NCI-H1092 (cell line): ENCODE results near the gene USP43.

Source experiments
- DNase-seq: peaks from one replicate; lab custom pipeline; 2025; lab: John Stamatoyannopoulos, UW

Gene USP43

DNA sequence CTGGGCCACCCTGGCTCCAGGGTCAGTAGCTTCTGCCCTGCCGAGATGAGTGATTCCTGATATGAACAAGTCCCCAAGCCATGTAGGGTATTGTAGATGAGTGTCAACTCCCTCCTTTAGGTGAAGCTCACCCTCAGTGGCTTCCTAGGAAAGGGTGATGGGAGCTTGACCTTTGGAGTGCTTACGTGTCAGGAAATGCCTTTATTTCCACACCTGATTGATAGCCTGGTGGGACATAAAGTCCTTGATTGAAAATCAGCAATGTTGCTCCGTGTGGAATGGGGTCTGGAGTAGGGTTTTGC lies 58.4 kb downstream of the USP43 start:
- DNase-seq: no peak

DNA sequence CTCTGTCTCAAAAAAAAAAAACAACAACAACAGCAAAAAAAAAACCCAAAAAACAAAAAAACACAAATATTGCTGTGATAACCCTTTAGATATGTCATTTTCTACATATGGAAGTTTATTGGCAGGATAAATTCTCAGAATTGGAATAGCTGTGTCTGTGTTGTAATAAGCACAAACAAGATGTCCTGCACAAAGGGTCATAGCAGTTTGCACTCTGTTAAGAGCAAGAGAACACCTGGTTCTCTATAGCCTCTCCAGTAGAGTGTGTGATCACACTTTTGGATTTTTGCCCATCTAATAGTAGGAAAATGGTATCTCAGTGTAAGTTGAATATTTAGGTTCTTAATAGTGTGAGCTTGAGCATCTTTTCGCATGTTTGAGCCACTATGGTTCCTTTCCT lies 60.4 kb downstream of the USP43 start:
- DNase-seq: no peak

DNA sequence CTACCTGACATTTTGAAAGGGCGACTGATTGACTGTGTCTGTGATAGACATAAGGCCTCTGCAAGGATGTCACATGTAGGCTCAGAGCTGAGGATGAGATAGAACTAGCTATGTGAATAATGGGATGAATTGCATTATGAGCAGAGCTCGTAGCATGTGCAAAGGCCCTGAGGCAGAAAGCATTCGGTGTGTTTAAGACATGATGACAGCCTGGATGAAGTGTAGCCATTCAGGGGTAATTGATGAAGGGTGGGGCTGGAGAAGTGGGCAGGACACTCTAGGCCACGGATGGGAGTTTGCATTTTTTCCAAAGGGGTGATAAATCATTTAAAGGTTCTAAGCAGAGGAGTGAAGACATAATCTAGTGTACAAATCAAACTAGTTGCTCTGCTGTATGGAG lies 62.6 kb downstream of the USP43 start:
- DNase-seq: no peak

DNA sequence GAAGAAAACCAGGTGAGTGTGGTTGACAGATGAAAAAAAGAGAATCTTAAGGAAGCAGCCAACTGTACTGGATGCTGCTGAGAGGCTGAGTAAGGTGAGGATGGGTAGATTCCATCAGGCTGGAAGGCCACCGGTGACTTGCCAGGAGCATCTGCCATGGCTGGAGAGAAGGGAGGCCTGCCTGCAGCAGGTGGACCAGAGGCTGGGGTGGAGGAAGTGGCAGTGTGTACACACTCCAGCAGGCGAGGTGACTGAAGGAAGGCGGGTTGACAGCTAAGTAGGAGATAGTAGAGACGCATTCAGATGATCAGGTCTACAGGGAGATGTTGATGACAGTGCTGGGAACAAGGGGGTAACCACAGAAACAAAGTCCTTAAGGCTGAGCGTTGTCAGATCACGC lies 69.5 kb downstream of the USP43 start:
- DNase-seq: no peak

DNA sequence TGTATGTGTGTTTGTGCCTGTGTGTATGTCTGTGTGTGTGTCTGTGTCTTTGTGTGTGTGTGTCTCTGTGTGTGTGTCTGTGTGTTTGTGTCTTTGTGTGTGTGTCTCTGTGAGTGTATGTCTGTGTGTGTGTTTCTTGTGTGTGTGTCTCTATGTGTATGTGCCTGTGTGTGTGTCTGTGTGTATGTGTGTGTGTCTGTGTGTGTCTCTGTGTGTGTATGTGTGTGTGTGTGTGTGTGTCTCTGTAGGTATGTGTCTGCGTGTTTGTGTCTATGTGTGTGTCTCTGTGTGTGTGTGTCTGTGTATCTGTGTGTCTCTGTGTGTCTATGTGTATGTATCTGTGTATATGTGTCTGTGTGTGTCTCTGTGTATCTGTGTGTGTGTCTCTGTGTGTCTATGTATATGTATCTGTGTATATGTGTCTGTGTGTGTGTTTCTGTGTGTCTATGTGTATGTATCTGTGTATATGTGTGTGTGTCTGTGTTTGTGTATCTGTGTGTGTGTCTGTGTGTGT lies 70.2 kb downstream of the USP43 start:
- no peak for DNase-seq

DNA sequence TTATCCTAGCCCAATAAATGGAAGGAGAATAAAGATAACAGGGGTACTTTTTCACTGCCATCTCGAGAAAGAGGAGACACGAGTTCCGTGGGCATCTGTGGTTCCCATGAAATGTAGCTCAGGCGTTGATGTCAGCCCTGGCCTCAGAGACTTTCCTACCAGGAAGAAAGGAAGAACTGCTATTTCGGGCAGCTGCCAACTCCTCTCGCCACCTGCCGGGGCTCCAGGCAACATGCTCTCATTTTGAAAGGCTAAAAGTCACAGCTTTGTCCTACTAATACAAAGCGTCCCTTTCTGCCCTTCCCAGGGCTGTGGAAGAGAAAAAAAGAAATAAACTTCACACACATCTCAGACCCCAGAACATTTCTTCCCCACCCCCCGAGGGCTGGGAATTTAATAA lies 80.3 kb downstream of the USP43 start:
- DNase-seq: no peak

DNA sequence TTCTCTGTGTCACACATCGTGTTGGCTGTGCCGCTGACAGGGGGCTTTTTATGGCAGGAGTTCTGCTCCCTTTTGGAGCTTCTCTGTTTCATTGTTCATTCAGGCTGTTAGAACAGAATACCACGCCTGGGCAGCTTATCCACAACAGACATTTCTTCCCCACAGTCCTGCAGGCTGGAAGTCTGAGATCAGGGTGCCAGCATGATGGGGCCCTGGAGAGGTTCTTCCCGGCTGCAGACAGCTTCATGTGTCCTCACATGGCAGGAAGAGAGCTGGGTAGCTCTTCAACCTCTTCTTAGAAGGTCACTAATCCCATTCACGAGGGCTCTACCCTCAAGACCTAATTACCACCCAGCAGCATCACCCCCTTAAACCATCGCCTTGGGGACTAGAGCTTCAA lies 81.0 kb downstream of the USP43 start:
- no peak for DNase-seq

DNA sequence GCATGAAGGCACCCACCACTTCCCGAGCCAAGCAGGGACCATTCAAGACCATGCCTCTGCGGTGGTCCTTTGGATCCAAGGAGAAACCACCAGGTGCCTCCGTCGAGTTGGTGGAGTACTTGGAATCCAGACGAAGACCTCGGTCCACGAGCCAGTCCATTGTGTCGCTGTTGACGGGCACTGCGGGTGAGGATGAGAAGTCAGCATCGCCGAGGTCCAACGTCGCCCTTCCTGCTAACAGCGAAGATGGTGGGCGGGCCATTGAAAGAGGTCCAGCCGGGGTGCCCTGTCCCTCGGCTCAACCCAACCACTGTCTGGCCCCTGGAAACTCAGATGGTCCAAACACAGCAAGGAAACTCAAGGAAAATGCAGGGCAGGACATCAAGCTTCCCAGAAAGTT lies 82.7 kb downstream of the USP43 start:
- DNase-seq: no peak

DNA sequence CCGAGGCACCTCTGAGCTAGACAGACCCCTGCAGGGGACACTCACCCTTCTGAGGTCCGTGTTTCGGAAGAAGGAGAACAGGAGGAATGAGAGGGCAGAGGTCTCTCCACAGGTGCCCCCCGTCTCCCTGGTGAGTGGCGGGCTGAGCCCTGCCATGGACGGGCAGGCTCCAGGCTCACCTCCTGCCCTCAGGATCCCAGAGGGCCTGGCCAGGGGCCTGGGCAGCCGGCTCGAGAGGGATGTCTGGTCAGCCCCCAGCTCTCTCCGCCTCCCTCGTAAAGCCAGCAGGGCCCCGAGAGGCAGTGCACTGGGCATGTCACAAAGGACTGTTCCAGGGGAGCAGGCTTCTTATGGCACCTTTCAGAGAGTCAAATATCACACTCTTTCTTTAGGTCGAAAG lies 83.2 kb downstream of the USP43 start:
- no peak for DNase-seq

DNA sequence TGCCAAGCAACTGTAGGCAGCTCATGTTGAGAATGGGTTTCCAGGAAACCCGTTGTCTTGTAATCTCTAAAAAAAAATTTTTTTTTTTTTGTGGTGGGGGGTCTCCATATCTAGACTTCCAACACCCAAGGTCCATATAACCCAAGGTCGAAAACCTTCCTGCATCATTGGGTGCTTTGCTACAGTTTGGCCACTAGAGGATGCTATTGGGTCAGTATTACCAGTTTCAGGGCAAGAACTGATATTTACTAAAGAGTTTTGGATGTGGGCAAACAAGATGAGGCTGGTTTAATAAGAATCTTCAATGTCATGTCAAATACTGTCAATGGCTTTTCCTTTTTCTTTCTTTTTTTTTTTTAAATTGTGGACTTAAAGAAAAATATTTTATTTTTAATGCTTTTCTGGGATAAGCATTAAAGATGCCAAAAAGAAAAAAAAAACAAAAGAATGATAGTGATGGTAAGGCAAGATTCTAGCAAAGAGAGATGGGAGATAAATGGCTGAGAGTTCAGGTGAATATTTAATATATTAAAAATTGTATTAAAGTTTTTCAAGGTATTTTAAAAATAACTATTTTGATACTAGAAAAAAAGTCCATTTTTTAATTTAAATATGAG lies 83.8 kb downstream of the USP43 start:
- DNase-seq: no peak

DNA sequence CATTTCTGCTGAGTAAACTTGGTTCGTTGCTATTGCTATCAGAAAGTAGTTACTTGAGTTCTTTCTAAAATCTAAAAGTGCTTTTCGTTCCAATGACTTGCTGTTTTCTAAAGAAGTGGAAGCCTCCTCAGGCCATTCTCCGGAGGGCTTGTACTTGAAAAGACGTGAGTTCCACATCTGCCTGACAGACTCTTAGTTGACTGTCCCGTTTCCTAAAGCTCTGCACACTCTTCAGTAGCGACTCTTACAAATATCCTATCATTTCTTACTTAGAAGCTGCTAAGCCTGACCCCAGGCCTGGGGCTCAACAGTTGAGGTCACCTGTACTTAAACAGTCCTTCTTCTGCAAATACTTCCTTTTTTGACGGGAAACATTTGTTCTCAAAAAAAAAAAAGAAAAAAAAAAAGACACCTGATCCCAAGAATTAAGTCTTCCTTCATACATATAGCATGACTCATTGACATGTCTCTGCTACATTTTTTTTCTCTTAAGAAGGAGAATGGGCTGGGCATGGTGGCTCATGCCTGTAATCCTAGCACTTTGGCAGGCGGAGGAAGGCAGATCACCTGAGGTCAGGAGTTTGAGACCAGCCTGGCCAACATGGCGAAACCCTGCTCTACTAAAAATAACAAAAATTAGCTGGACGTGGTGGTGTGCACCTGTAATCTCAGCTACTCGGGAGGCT lies 84.6 kb downstream of the USP43 start:
- no peak for DNase-seq

DNA sequence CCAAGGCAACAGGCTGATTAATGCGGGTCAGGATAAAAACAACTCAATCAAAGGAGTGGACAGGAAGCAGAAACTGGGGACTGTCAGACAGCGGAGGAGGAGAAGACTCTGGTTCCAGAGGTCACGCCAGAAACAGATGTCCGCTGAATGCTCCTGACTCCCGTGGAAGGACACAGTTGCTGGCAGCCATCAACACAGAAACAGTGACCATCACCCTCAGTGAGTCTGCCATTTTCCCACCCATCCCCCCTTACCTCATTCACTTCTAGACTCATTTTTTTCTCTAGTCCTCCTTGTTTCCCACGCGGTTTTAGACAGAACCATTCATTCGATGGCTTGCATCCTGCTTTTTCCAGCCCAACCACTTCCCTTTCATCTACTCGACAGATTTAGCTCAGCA lies 105.2 kb downstream of the USP43 start:
- no peak for DNase-seq

DNA sequence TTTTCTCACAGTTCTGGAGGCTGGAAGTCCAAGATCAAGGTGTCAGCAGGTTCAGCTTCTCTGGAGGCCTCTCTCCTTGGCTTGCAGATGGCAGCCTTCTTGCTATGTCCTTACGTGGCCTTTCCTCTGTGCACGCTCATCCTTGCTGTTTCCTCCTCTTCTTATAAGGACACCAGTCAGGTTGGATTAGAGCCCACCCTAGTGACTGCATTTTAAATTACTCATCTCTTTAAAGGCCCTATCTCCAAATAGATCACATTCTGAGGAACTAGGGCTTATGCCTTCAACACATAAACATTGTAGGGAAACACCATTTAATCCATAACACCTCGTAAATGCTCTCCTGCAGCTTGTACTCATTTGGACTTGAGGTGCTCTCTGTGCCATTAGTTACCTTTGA lies 109.8 kb downstream of the USP43 start:
- no peak for DNase-seq

DNA sequence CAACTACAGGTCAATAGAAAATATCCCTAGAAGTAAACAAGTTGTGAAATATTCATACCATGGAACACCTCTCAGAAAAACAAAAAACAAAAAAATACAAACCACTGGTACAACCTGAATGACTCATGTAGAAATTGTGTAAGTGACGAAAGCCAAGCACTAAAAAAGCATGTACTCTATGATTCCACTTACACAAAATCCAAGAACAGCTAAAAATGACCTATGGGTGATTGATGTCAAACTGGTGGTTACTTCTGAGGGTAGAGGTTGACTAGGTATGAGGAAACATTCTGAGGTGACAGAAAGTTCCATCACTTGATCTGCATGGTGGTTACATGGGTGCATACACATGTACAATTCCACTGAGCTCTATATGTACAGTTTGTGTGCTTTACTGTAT lies 114.9 kb downstream of the USP43 start:
- no peak for DNase-seq

DNA sequence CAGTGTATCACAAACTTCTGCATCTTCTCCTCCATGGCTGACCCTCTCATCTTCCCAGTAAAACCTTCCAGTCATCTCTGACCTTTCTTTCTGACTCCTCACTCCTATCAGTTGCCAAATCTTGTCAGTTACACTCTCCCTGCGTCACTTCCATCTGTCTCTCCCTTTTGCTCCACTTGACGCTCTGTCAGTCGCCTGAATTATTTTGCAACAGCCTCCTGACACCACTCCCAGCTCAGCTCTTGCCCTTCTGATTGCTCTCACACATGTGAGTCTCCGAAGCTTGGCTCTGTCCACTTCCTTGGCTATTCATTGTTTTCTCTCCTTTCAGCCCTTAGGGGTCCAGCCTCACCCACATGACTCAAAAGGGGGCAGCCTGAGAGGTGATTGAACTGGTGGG lies 118.3 kb downstream of the USP43 start:
- no peak for DNase-seq

DNA sequence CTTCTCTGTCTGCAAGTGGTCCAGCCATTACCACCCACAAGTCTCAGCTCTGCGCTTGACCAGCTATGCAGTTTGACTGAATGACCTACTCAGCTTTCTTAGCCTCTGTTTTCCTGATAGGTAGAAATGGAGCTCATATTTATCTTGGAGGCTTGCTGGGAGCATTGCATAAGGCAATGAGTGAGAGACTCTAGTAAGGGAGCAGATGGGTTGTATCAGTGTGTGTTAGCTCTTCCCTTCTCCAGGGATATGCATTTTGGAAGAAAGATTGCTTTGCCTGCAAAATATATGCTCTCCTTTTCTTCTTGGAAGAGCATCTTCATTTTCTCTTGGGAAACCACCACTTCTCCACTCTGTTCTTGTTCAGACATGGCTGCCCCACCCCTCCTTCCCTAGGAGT lies 120.0 kb downstream of the USP43 start:
- DNase-seq: no peak

DNA sequence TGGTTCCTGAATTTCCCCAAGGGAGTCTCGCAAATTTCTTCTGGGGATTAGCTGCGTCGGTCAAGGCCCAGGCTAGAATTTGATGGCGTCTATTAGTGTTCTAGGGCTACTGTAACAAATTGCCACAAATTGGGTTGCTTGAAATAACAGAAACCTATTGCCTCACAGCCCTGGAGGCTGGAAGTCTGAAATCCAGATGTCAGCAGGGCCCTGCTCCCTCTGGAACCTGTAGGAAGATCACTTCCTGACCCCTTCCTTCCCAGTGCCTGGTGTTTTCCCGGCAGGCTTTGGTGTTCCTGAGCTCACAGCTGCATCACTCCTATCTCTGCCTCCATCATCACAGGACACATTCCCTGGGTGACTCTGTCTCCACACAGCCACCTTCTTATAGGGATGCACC lies 121.7 kb downstream of the USP43 start:
- DNase-seq: no peak

DNA sequence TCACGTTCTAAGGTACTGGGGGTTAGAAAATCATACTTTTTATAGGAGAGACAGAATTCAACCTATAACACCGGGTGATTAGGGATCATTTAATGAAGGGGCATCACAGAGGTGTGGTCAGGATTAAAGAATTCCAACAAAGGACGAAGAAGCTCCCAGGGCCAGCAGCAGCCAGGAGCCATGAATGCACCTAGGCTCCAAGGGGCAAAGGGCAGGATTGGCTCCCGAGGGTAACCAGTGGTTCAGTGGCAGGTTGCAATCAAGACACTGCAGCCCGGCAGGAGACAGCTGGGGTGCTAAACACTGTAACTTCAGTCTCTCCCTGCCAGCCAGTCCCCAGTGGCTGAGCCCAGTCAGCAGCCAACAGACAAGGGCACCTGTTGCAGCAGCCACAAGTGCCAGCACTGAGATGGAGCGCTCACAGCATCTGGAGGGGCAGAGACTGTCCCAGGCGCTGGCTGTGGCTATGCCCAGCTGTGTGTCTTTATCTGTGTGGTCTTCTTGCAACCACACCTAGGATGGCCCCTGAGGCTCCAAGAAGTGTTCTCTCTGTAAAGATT lies 122.2 kb downstream of the USP43 start:
- DNase-seq: no peak

DNA sequence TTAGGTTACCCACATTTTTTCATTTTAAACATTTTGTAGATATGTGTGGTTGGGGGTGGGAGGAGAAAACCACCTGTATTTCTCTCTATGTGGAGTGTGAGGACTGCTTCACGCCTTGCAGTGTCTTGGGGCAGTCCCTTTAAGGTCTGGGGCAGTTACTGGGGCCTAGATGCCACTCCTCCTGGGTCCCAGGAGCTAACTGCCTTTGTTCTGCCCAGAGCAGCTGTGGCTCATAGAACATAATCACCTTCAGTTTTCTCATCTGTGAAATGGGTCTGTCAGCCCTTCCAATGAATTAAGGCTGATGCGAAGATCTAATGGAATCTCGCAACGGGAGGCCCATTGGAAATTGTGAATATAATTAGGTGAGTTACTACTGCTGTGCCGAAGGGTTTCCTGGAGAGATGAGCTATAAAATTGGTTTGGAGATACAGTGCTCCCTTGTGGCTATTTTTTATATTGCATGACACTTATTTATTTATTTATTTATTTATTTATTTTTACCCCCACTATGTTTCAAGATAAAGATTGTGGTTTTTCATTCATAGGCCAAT lies 123.1 kb downstream of the USP43 start:
- DNase-seq: no peak

DNA sequence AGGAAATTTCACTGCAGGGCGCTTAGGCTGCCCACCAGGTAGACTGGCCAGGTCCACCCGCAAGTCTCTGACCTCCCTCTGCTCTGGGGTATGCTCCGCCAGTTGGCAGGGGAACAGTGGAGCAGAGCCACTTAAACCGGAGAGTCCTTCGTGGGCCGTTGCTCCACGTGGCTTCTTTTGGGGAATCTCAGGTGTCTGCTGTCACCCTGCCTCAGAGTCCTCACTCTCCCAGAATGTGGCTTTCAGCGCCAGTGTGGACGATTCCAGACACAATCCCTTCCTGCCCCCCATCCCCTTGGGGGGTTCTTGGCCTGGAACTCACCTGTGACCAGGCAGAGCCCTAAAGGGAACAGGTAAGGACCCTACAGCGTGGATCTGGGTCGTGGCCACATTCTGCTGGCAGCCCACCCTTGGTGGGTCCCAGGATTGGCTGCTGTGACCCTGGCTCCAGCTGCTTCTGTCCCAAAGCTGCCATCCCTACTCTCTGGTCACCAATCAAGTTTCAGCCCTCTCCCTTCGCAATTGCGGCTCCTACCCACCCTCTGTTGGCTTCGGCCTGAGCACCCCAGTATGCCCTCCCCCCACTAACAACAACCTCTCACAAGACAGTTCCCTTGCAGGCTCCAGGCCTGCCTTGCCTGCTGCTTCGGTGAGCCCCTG lies 123.8 kb downstream of the USP43 start:
- no peak for DNase-seq

DNA sequence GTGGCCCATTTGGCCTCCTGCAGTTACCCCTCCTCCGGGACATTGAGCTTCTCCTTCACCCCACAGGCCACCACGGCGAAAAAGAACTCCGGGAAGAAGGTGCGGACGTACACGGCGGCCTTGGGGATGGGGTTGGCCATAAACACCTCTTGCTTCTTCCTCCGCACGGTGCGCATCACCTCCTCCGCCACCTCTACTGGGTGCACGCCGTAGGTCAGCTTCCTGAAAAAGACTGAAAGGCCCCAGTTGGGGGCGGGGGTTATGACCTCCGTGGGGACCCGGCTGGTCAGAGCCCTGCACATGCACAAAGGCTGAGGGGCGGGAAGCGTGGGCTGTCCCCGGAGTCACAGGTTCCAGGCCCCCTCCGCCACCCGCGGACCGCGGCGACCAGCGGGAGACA lies 126.1 kb downstream of the USP43 start:
- DNase-seq: no peak

DNA sequence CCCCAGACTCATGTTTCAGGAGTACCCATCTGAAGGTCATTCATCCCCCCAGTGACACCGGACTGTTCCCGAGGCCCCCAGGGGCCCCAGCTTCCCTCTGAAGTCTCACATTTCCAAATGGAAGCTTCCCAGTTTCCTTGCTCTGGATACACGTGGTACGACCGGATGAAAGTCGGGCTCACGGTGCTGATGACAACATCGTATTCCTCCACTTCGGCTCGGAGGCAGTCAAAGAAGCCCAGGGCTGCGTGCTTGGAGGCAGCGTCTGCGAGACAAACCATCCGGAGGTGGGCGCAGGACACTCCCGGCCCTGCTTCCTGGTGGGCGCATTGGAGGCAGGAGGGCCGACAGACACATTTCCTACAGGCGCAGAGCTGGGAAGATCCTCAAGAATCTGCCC lies 127.3 kb downstream of the USP43 start:
- DNase-seq: no peak

DNA sequence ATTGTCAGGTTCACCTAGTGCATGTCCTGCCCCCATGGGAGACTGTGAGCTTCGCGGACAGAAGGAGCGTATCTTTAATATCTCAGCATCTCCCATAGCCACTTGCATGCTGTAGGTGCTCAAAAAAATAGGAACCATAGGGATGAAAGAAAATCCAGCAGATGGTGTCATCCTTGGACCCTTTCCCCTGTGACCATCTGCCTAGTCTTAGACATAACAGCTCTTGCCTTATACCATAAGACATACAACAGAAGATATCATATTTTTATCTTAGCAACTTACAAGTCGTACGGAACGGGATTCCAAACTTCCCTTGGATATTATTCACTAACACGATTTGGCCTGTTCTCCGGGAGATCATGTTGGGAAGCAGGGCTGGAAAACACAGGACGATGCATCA lies 131.6 kb downstream of the USP43 start:
- no peak for DNase-seq
